ENCODE results near the gene UBASH3A. TPM values are rescaled to one million over a fixed set of nuclear protein-coding genes. Genes with fewer than 3 reads are reported as not detected.

UBASH3A gene
- polyA plus RNA-seq, 2 of the 4 experiments (the other 2 are of a cell fraction): not detected

DNA sequence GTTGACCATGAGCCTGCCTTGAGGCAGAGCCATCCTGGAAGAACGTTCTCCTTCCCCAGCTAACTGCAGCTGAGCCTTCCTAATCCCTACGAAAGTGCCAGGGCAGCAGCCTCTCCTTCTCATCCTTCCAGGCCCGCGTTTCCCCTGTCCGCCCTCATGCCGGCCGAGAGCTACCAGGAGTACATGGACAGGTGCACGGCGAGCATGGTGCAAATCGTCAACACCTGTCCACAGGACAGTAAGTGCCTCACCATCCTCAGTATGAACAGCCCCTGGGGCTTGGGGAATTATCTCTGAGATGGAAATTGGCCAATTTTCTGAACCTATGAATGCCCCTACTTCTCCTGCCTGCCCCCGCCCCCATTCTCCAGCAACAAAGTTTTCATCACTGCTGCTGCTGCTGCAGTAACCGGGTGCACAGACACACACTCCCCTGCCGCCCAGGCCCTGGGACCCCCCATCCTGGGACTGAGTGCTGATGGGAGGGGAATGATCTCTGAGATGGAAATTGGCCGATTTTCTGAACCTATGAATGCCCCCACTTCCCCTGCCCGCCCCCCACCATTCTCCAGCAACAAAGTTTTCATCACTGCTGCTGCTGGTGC is 39.6 kb downstream of the UBASH3A start:
- FAIRE-seq (no peak), ATAC-seq (no peak), DNase-seq (ENCODE audit: low read depth in 1 of 2, low spot score in 1 of 2) (no peak)
- TF ChIP-seq, protein P1, sequence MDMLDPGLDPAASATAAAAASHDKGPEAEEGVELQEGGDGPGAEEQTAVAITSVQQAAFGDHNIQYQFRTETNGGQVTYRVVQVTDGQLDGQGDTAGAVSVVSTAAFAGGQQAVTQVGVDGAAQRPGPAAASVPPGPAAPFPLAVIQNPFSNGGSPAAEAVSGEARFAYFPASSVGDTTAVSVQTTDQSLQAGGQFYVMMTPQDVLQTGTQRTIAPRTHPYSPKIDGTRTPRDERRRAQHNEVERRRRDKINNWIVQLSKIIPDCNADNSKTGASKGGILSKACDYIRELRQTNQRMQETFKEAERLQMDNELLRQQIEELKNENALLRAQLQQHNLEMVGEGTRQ (IDR thresholded peaks at IDR 0.05): no peak
- TF ChIP-seq, protein P2, sequence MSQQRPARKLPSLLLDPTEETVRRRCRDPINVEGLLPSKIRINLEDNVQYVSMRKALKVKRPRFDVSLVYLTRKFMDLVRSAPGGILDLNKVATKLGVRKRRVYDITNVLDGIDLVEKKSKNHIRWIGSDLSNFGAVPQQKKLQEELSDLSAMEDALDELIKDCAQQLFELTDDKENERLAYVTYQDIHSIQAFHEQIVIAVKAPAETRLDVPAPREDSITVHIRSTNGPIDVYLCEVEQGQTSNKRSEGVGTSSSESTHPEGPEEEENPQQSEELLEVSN (IDR thresholded peaks at IDR 0.05; ENCODE audit: borderline replicate concordance, low read depth): no peak
- TF ChIP-seq, protein P3, sequence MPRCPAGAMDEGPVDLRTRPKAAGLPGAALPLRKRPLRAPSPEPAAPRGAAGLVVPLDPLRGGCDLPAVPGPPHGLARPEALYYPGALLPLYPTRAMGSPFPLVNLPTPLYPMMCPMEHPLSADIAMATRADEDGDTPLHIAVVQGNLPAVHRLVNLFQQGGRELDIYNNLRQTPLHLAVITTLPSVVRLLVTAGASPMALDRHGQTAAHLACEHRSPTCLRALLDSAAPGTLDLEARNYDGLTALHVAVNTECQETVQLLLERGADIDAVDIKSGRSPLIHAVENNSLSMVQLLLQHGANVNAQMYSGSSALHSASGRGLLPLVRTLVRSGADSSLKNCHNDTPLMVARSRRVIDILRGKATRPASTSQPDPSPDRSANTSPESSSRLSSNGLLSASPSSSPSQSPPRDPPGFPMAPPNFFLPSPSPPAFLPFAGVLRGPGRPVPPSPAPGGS (IDR thresholded peaks at IDR 0.05): no peak
- TF ChIP-seq HDAC2 (IDR thresholded peaks at IDR 0.05): no peak
- TF ChIP-seq ZSCAN20 (CRISPR knock-in tag; IDR thresholded peaks at IDR 0.05): no peak
- no peak for TF ChIP-seq EHMT2 (IDR thresholded peaks at IDR 0.05; ENCODE audit: low read depth)
- ChIA-PET CTCF (interaction anchor here (0.8 to 2.6 kb wide), 3 partner anchors 105 to 184 kb away, joined by 4 to 8 read pairs (median 4); no protein-coding TSS in a partner anchor), POLR2A (no interaction called here)
- Histone ChIP-seq H3K9me3 (no peaks in the 10 kb centered on the region), H3K4me1 (no peaks in the 10 kb centered on the region), H3K4me3 (no peak overlapping the region), H3K4me2 (no peak overlapping the region), H3K27ac (no peak overlapping the region)
- 65% methylated on average over 13 of the region's 15 CpGs for WGBS (ENCODE audit: missing lambda C conversion rate)

DNA sequence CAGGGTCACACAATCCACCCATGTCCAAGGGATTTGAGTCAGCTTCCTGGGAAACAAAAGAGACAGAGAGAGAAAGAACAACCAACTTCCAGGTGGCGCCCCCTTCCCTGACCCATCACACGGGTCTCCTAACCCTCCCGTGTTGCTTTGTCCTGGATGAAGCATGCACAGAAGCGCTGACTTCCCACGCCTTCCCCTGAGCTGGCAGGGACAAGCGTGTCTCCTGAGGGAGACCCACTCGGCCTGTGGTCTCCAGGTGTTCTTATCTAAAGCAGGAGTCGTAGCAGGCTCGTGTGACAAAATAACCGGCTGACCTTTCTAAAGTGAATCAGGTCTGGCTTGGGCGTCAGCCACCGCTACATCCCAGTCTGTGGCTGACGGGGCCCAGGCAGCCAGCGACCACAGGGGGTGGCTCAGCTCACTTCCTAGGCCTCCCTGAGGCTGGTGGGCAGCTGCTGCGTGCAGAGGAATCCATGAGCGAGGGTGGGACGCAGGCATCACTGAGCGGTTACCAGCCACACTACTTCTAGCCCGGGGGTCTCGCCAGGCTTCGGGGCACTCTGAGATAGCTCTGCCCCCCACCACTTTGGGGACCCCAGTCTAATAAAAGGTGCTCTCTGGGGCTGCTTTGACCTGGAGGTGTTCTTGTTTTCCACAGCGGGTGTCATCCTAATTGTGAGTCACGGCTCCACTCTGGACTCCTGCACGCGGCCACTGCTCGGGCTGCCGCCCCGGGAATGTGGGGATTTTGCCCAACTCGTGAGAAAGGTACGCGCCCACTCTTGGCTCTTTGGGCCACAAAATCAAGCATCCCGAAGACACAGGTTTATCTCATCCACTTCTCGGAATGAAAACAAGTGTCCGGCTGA is 40.4 kb downstream of the UBASH3A start:
- no peak for ATAC-seq
- no peaks in the 10 kb centered on the region for H3K9me3 ChIP-seq
- no peak overlapping the region for H3K4me2 ChIP-seq
- no peak for FAIRE-seq
- H3K27ac ChIP-seq: no peak overlapping the region
- DNase-seq (ENCODE audit: low read depth in 1 of 2, low spot score in 1 of 2): no peak
- CTCF ChIA-PET: interaction anchor here (0.8 to 2.6 kb wide), 4 partner anchors 106 to 298 kb away, joined by 3 to 8 read pairs (median 4); no protein-coding TSS in a partner anchor
- no peak for TF ChIP-seq EP300 (IDR thresholded peaks at IDR 0.05)
- TF ChIP-seq, protein P4, sequence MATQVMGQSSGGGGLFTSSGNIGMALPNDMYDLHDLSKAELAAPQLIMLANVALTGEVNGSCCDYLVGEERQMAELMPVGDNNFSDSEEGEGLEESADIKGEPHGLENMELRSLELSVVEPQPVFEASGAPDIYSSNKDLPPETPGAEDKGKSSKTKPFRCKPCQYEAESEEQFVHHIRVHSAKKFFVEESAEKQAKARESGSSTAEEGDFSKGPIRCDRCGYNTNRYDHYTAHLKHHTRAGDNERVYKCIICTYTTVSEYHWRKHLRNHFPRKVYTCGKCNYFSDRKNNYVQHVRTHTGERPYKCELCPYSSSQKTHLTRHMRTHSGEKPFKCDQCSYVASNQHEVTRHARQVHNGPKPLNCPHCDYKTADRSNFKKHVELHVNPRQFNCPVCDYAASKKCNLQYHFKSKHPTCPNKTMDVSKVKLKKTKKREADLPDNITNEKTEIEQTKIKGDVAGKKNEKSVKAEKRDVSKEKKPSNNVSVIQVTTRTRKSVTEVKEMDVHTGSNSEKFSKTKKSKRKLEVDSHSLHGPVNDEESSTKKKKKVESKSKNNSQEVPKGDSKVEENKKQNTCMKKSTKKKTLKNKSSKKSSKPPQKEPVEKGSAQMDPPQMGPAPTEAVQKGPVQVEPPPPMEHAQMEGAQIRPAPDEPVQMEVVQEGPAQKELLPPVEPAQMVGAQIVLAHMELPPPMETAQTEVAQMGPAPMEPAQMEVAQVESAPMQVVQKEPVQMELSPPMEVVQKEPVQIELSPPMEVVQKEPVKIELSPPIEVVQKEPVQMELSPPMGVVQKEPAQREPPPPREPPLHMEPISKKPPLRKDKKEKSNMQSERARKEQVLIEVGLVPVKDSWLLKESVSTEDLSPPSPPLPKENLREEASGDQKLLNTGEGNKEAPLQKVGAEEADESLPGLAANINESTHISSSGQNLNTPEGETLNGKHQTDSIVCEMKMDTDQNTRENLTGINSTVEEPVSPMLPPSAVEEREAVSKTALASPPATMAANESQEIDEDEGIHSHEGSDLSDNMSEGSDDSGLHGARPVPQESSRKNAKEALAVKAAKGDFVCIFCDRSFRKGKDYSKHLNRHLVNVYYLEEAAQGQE (IDR thresholded peaks at IDR 0.05): no peak
- TF ChIP-seq ZFP36 (IDR thresholded peaks at IDR 0.05; ENCODE audit: borderline replicate concordance, partially characterized antibody): no peak
- TF ChIP-seq, protein P5, sequence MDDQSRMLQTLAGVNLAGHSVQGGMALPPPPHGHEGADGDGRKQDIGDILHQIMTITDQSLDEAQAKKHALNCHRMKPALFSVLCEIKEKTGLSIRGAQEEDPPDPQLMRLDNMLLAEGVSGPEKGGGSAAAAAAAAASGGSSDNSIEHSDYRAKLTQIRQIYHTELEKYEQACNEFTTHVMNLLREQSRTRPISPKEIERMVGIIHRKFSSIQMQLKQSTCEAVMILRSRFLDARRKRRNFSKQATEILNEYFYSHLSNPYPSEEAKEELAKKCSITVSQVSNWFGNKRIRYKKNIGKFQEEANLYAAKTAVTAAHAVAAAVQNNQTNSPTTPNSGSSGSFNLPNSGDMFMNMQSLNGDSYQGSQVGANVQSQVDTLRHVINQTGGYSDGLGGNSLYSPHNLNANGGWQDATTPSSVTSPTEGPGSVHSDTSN (IDR thresholded peaks at IDR 0.05): no peak
- no peak for TF ChIP-seq ZC3H11A (IDR thresholded peaks at IDR 0.05)
- no peak for TF ChIP-seq CEBPB (IDR thresholded peaks at IDR 0.05)
- TF ChIP-seq KDM1A (IDR thresholded peaks at IDR 0.05; ENCODE audit: low read depth): no peak
- TF ChIP-seq HDAC2 (IDR thresholded peaks at IDR 0.05): no peak
- TF ChIP-seq, protein P3 (IDR thresholded peaks at IDR 0.05): no peak
- H3K4me1 ChIP-seq: no peaks in the 10 kb centered on the region
- POLR2A ChIA-PET: interaction anchor here (0.5 kb wide), 1 partner anchor 226 kb away, joined by 3 read pairs; no protein-coding TSS in a partner anchor
- H3K4me3 ChIP-seq: no peak overlapping the region
- WGBS (ENCODE audit: missing lambda C conversion rate): 63% methylated on average over 28 of the region's 34 CpGs

Measured in A549 (cell line).